ENCODE measurements around the gene CXCL12.
A peak's percentile ranks its signal among the peaks of the same experiment; 100 is the strongest.

The CXCL12 gene

DNA sequence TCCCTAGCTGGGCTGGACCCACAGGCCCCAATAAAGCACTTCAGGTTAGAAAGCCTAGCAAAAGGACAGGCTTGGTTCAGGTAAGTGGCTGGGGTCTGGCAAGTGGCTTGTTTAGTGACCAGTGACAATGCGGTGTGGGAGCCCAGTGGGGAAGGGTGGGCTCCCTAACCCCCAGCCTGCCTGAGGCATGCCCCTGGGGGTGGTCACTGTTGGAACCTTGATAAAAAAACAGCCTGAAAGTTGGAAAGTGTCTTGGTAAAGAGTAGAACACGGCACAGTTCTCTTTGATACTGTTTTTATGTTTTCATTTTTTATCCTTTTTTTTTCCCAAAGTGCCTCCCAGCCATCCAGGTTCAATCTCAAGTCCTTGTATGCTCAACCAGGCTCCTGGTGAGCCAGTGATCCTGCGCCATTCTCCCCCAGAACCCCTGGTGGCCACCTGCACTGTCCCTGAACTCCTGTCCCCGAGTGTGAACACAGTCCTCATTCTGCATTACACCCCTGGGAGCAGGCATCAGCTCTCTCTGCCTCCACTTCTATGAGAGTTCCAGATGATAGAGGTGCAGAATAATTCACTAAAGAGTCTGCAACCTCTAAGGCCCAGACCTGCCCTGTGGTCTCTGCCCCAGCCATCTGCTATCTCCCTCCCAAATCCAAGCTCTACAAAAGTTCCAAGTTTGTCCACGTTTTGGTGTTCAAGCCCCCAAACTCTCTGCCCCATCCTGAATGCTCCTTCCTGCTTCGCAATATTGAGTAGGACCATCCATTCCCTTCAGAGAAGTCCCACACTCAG is 15.0 kb upstream of the CXCL12 start:
- no peak for DNase-seq (ENCODE audit: low read depth)

DNA sequence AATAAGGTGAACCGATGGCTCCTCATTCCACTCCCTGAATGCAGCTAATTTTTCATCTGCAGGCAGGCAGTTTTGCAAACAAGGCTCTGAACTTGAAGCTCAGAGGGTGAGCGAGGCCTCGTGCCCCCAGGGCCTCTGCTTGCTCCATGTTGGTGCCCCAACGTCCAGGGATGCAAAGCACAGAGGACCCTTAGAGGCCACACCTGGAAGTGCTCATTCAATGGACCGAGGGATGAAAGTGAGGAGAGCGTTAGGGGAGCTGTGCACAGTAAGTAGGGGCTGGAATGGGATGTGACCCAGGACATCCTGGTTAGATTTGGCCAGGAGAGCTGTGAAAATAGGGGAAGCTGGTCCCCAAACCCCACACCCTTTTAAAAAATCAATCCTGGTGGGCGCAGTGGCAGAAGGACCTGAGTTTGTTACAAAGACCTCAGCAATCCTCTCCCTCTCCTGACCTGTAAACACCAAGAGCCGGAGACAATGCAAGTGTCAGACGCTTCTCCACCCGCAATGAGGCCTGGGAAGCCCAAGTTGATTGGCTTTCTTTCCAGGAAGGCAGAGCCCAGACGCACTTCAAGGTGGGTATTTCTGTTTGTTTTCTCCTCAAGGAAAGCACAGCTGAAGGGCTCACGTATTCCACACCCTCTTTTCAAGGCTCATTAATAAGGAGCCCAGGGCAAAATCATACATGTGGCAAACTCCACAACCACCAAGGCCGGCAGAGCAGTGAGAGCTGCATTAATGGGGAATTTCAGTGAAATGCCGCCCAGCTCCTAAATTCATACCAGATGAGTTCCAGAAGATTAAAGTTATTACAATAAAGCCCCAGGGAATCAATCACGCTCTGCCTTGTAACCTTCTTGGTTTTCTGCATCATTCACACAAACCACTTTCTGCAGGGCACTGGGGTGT is 14.1 kb upstream of the CXCL12 start:
- peak; percentile 51 for DNase-seq (ENCODE audit: low read depth)

DNA sequence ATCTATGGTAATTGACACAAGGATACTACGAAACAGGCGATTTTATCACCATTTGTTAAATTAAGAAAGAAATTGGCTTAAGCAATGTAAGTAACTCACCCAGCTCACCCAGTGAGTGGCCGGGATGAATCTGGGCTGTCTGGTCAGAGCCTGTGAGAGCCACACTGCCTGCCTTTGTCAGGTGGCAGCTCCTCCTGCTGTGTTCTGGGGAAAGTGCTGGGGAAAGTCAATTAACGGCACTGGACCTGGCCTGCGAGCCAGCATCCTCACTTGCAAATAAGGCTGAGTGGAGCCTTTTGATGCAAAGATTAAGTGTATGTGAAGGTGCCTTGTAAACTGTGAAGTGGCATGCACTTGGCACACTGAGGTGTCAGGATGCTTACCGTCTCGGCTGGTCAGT is 13.4 kb upstream of the CXCL12 start:
- no peak for DNase-seq (ENCODE audit: low read depth)

DNA sequence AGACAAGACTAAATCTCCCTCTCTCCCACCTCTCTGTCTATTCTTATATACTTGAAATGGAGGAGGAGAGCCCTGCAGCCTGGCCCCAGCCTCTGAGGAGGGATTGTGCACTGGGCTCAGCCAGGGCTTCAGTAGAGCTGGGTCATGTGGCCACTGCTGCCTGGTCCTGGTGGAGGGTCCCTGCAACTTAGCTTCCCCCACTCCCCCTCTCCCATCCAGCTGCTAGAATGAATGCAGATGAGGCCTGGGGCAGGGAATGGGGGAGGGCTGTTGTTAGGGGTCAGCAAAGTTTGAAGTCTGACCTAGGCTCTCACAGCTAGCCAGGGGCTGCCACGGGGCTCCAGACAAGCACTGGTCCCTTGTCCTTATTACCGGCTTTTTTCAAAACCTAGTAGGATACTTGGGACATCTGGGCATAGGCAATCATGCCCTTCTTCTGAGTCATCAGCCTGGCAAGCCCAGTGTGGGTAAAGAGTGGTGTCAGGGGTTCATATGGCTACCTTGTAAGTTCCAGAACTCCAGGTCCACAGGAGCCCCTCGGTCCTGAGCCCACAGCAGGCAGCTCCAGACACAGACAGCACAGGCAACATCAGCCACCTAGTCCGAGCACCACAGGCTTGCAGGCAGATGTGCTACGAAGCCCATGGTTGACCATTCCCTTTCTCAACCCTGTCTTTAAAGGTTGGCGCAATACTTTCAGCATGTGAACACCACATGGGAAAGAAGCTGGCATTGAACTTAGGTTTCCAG is 12.8 kb upstream of the CXCL12 start:
- no peak for DNase-seq (ENCODE audit: low read depth)

DNA sequence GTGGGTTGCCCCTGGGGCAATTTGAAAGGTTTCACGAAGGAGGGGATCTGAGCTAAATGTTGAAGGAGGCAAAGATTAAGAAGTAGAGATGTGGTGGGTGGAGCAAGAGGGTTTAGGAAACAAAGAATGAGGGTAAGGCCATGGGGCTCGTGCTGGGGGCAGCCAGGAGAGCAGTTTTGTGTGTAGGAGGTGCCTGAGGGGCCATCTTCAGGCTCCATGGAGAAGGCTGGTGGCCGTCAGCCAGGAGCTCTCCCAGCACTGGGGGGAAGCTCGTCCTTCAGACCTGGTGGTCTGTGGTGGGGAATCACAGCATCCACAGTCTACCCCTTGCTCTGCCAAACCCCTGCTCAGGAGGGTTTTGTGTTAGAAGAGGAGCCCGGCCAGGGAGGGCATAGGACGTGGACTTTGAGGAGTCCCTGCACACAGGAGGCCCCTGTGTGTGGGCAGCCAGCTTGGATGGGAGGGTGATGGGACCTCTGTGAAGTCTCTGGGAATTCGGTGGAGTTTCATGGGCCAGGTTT is 11.8 kb upstream of the CXCL12 start:
- DNase-seq (ENCODE audit: low read depth) = no peak

DNA sequence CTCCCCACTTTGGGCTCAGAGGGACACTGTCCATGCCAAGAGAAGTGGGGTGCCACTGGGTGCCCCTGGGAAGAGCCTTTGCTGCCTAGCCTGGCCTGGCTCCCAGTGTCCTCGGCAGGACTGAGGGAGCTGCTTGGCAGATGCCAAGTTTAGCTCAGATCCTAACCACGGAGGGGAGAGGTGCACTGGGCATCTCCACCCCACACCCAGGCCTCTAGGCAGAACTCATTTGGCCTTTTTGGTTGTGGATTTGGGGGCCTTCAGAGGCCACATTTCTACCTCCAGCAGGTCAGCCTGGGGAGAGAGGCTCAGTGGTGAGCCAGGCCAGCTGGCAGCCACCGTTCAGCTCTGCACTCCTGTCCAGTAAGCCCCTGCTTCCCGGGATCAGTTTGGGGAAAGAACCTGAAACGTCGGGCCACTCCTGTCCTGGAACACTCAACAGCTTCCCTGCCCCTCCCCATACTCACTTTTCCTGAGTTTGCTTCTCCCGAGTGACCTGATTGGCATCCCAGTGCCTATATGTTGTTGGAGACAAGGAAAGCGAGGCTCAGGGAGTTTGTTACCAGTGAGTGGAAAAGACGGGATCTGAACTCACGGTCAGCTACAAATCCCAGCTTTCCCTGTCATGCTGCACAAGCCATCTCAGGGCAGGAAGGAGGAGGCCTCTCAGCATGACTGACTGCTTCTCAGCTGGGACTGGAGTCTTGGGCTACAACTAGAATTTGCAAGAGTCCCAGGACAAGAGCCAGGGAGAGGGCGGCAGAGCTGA is 11.2 kb upstream of the CXCL12 start:
- no peak for DNase-seq (ENCODE audit: low read depth)

DNA sequence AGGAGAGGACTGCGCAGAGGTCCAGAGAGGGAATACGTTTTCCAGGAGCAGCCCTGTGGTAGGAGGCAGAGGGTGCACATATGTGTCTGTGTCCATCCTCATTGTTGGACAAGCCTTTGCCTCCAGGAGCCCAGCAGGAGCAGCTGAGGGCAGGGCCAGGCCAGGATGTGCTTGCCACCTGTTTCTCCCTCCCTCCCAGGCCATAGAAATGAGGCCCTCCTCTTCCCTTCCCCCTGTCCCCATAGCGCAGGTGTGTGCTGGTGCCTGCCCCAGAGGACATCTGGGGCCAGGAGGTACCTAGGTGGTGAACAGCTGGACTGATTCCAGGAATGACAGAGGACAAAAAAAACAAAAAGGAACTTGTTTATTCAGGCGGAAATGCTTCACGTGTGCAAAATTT is 10.5 kb upstream of the CXCL12 start:
- DNase-seq (ENCODE audit: low read depth) = no peak

DNA sequence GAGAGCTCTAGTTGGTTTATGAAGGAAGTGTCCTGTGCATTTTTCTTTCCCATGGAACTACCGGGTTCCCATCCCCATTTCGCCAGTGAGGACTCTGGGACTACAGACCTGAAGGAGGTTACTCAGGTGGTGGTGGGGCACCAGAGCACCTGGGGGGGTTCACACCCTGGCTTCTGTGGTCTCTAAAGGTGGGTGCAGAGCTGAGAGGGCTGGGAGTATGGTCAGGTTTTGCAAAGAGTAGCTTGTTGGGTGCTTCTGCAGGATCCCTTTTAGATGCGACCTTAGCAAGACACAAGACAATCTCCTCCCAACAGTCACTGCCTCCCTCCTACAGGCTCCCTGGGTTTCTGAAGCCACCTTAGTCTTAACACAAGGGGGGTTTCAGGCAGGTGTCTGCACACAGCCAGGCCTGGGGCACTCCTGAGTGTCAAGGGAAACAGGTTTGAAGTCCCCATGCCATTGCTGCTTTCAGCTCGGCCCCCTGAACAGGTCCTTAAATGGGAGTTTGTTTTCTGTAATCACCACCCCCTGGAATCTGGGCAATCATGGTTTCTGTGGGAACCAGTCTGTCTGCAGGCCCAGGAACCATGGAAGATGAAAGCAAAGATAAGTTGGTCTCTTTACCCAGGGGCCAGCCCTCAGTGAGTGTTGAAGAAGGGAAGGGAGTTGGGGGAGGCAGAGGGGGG is 9.9 kb upstream of the CXCL12 start:
- DNase-seq (ENCODE audit: low read depth) = no peak

DNA sequence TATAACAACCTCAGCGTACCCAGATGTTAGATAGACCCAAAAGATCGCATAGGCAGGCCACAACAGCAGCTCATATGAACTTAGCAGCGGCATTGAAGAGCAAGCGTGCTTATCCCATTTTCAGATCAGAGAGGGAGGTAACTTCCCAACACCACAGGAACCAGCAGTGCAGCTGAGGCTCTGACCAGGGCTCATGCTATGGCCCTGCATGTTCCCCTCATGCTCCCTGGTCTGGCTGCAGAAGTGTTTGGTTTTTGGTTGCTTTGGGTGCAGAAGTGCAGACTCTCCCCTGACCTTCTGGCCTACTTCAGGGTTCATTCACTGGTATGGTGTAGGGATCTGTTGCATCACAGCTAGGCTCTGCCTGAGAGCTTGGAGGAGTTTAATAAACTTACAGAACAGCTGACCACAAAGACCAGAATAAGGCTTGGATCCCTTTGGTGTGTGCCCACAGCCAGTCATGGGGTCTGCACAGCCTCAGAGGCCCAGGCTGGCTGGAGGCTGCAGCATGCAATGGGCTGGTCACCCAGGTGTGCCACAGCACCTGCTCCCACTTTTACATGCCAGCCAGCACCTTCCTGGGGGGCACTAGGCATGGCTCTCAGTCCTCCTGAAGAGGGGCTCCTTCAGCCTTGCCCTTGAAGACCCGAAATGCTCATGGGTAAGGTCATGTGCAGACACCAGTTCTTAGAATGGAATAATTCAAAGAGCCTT is 9.1 kb upstream of the CXCL12 start:
- DNase-seq (ENCODE audit: low read depth) = no peak

DNA sequence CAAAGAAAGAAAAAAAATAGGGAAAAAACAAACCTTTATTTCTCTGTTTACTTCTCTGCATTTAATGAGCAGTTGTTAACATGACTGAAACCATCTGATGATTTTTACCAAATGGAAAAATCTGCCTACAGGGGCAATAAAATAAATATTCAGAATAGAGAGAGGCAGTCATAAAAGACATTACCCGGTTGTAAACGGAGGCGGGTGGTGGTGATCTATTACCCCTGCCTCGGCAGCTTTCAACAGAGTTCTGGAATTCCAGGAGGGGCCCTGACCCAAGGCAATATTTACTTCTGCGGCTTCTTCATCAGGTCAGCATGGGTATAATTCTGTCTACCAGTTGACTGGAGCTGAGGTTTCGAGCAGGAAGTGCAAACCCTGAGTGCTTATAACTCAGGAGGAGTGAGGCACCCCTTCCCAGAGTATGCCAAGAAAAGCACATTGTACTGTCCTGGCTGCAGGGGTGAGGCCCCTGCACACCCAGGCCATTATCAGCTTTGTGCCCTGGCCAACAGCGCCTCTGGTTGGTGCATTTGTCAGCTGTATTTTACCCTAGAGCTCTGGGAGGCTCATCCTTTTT is 8.2 kb upstream of the CXCL12 start:
- DNase-seq (ENCODE audit: low read depth) = no peak

DNA sequence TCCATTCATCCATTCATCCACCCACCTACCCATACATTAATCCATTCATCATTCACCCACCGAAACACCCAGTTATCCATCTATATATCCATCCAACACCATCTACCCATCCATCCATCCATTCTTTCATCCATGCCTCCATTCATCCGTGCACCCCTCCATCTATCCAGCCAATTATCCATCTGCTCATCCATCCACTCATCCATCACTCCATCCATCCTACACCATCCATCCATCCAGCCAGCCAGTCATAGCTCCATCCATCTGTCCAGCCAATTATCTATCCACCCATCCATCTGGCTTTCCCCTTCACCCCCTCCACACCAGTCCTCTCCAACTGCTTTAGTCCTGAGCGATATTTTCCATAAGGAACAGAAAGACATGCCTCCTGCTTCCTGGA is 7.5 kb upstream of the CXCL12 start:
- DNase-seq (ENCODE audit: low read depth) = no peak

DNA sequence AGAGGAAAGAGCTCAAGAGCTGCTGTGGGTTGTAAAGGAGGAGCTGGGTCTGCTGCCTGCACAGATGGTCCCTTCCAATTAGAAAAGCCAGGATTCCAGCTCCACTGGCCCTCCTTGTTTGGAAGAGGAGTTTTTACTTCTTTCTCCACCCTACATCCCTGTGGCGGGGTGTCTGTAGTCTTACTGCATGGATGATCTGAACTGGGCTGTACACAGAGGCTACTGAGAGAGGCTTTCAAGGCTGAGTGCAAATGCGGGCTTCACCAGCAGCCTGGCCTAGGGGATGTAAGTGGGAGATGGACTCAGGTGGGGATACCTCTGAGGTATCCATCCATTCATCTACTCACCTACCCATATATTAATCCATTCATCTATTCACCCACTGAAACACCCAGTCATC is 7.1 kb upstream of the CXCL12 start:
- no peak for DNase-seq (ENCODE audit: low read depth)

DNA sequence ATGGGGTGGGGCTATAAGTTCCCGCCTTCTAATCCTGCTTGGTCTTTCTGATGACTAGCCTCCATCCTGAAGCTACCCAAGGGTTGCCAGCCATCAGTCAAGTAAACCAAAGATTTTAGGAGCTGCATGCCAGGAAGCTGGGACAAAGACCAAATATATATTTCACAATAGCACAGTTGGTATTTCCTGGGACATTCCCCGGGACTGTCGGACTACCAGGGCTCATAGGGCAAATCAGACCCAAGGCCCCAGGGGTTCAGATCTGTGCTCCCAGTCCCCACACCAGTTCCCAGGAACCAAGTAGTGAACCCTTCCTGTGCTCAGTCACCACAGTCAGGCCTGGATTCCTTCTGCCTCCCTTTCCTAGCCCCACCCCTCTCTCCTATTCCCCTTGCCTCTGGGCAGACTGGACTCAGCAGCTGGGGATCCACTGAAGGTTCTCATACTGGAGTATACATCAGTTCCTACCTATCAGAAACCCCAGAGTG is 5.7 kb upstream of the CXCL12 start:
- DNase-seq (ENCODE audit: low read depth) = no peak

DNA sequence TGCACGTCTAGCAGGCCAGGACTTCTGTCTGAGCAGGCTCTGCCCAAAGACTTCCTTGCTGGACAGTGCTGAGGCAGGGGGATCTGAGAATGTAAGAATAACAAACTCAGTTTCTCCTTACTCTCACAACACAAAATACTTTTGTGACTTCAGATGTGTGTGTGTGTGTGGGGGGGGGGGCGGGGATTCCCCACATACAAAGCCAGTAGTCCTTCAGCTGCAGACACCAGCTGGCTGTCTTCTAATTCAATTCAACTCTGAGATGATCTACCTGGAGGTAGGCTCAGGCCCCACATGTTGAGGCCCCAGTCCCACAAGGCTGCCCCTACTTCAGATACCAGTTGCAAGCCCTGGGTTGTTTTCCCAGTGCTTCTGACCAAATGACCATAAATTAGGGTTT is 4.7 kb upstream of the CXCL12 start:
- DNase-seq (ENCODE audit: low read depth) = no peak

DNA sequence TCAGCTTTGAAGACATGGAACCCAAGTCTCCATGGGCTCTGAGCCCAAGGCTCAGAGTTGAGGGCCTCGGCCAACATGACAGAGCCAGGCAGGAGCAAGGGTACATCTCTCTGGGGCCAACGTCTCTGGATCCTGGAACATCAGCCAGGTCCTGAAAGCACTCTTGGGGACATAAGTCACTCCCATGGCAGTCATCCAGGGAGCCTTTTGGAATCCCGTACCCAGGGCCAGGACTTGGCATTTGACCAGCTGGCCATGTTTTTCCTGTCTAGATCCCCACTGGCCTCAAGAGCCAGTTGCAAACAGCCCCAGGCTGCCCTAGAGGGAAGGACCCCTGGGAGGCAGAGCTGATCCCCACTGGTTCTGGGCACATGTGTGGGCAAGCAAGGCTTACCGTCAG is 4.3 kb upstream of the CXCL12 start:
- DNase-seq (ENCODE audit: low read depth) = no peak

DNA sequence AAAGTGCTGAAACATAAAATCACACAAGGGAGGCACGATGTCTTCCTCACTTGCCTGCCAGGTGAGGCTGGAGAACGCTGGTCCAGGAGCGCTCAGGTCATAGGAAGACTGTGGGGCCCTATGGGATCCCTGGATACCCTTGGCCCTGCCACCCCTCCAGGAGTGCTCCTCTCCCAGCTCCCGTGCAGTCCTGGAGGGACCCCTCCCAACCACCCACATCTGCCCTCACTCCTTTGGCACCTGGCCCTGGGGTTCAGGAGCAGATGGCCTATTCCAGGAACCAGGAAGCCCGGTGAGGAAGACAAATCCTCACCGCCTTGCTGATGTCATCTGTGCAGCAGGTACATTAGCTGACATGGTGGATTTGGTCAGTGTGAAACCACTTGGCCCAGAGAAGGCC is 3.7 kb upstream of the CXCL12 start:
- DNase-seq (ENCODE audit: low read depth) = no peak

DNA sequence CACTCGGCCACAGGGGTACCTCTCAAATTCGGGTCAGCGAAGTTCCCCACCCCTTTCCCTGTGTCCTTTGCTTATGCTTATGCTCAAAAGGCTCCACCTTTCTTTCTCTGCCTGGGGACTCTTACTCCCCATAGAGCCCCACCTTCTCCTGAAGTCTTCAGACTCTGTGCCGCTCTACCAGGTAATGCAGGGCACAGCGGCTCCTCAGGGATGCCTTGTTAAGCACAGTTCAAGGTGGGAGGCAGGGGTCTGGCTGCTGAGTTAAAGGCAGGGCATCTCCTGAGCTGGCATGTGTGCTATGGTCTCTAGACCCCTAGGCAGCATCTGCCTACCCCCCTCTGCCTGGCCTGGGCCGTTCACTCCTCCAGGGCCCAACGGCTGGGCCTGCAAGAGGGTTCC is 3.0 kb upstream of the CXCL12 start:
- no peak for DNase-seq (ENCODE audit: low read depth)

DNA sequence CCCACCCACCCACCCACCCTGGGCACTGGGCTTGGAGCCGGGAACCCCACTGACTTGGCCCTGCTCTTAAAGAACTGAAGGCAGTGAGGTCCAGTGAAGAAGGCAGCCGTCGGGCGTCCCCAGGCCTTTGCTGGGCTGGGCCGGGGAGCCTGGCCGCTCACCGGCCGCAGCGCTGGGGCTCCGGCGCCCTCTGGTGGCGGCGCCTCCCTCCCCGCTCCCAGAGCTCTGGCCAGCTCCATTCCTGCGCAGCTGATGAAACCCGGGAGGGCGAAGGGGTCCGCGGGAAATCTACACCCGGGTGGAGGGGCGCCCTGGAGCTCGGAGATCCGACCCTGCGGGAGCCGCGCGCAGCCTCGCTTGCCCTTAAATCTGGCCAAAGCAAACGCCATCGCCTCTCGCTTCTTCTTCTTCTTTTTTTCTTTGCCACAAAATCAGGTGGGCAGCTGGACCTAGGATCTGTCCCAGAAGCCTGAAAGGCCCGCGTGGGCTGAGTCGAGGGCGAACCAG is 1.7 kb upstream of the CXCL12 start:
- DNase-seq (ENCODE audit: low read depth) = no peak

DNA sequence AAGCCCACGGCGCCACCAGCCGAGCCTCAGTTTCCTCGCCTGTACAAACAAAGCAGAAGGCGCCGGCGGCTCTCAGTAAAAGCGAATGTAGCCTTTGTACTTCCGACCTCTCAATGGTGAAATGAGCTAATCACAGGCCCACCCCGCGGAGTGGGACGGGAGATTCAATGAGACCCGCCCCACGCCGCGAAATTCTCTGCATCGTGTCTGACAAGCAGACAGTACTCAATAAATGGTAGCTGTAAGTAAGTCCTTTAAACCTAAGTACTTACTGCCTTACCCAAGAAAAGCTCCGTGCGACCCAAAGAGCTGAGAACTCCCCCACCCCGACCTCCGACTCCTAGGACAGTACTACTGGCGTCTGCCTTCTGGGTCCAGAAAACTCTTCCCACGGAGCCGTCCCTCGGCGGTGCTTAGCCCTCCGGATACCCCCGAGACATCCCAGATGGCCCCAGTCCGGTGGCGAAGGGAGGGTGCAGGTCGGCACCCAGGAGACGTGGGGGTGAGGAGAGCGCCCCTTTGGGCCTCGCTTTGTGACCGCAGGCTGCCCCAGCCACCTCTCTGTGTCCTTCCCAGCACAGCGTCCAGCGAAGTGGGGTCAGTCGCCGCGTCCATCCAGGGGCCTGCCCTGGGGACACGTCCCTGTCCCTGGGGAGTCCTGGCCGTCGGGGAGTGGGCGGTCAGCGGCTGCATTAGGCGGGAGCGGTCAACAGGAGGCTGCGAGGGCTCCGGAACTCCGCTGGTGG is 972 bp upstream of the CXCL12 start:
- DNase-seq (ENCODE audit: low read depth) = no peak
